Fibroblast of villous mesenchyme (primary cell): Measurements from ENCODE around the gene ZSCAN12. TPM values are rescaled to one million over a fixed set of nuclear protein-coding genes. Genes with fewer than 3 reads are reported as not detected.

Experiments
- DNase-seq: peaks from one replicate; pipeline ENCODE4 v3.0.0-alpha.2; 2010; ENCODE audit warnings: low read depth
- H3K4me3 ChIP-seq: 2 replicates; pipeline ENCODE4 v1.5.1; 2011; ENCODE audit warnings: low read depth, mild to moderate bottlenecking, low read length
- CTCF ChIP-seq: IDR thresholded peaks from 2 replicates; pipeline ENCODE4 v1.5.1; 2012; ENCODE audit warnings: low read depth, mild to moderate bottlenecking, low read length; ENCODE audit not compliant: insufficient read depth
- total RNA-seq: library from RNA; depleted of rRNA; stranded (reverse); fragments of >200 nt; gene quantifications from 2 replicates; pipeline ENCODE4 v1.2.3, GENCODE V29; 2012

The ZSCAN12 gene
- total RNA-seq, 1 donor, result 6.9 TPM

GRCh38 chr6:28395918-28396317, 3.6 kb downstream of the ZSCAN12 start:
- no peak for TF ChIP-seq CTCF
- H3K4me3 ChIP-seq, result no peak overlapping the region
- DNase-seq, result no peak

- H3K4me3 ChIP-seq, result no peak overlapping the region
- peak; percentile 7 for DNase-seq
- peak; percentile 37 for TF ChIP-seq CTCF
These were observed 5.5 kb downstream of the ZSCAN12 start for GRCh38 chr6:28393912-28394662.

GRCh38 chr6:28390688-28391087, 8.9 kb downstream of the ZSCAN12 start:
- no peak overlapping the region for H3K4me3 ChIP-seq
- no peak for TF ChIP-seq CTCF
- no peak for DNase-seq

- no peak overlapping the region for H3K4me3 ChIP-seq
- DNase-seq, result no peak
- TF ChIP-seq CTCF, result no peak
These were observed 15.4 kb downstream of the ZSCAN12 start for GRCh38 chr6:28384143-28384533.

GRCh38 chr6:28383235-28384142, 16.1 kb downstream of the ZSCAN12 start:
- H3K4me3 ChIP-seq, result peak overlapping the region; percentile 69
- peak; percentile 95 for DNase-seq
- peak; percentile 64 for TF ChIP-seq CTCF

GRCh38 chr6:28380381-28380780, 19.2 kb downstream of the ZSCAN12 start:
- no peak for DNase-seq
- no peak for TF ChIP-seq CTCF
- H3K4me3 ChIP-seq, result no peak overlapping the region
